A673 (cell line): ENCODE results near the gene STEAP3. TPM values are rescaled to one million over a fixed set of nuclear protein-coding genes. Genes with fewer than 3 reads are reported as not detected.
A peak's percentile ranks its signal among the peaks of the same experiment; 100 is the strongest.

Experiments
- Bru-seq: library from RNA; stranded (reverse); fragments of 400-500 nt; gene quantifications from one replicate; lab custom pipeline; 2021; lab: Mats Ljungman, UMichigan
- BruChase-seq, 2 experiments: library from RNA; stranded (reverse); fragments of 400-500 nt; gene quantifications; one replicate each; lab custom pipeline; 2021; lab: Mats Ljungman, UMichigan
- BruUV-seq: library from RNA; stranded (reverse); fragments of 400-500 nt; replicated peaks from 2 replicates; lab custom pipeline; 2021; lab: Mats Ljungman, UMichigan
- CTCF ChIA-PET: fragments of 300-600 bp; sonication (Branson Sonifier 250); formaldehyde crosslinking; loops from one replicate; lab custom pipeline; 2022; ENCODE audit warnings: antibody characterized with exemption; lab: Charles Lee
- POLR2A ChIA-PET: fragments of 300-600 bp; sonication (Branson Sonifier 250); formaldehyde crosslinking; loops from one replicate; lab custom pipeline; 2022; ENCODE audit warnings: antibody characterized with exemption; ENCODE audit not compliant: low non-redundant PET; lab: Charles Lee
- DNase-seq: peaks from one replicate; pipeline ENCODE4 v3.0.0-alpha.2; 2015; ENCODE audit warnings: low spot score
- H3K27ac ChIP-seq: fragments of 200-600 bp; sonication (generic); 2 replicates; pipeline ENCODE4 v1.5.1; 2016; ENCODE audit warnings: mixed run types, low read depth, mild to moderate bottlenecking, mixed read lengths, antibody characterized with exemption, low read length; ENCODE audit not compliant: poor library complexity, severe bottlenecking
- H3K27me3 ChIP-seq: fragments of 200-600 bp; sonication (generic); replicated peaks from 2 replicates; pipeline ENCODE4 v1.6.1; 2017; ENCODE audit warnings: mixed run types, low read depth, mild to moderate bottlenecking, mixed read lengths, antibody characterized with exemption, low read length; ENCODE audit not compliant: insufficient read depth, poor library complexity
- H3K36me3 ChIP-seq: fragments of 200-600 bp; sonication (generic); 2 replicates; pipeline ENCODE4 v1.6.1; 2016; ENCODE audit warnings: mixed run types, mild to moderate bottlenecking, mixed read lengths, antibody characterized with exemption, low read length; ENCODE audit not compliant: insufficient read depth, poor library complexity, severe bottlenecking
- H3K4me1 ChIP-seq: fragments of 200-600 bp; sonication (generic); 2 replicates; pipeline ENCODE4 v1.6.1; 2017; ENCODE audit warnings: mixed run types, mild to moderate bottlenecking, mixed read lengths, antibody characterized with exemption, low read length; ENCODE audit not compliant: insufficient read depth, poor library complexity, severe bottlenecking
- H3K4me3 ChIP-seq: fragments of 200-600 bp; sonication (generic); 2 replicates; pipeline ENCODE4 v1.5.1; 2016; ENCODE audit warnings: low read depth, mixed run types, mild to moderate bottlenecking, mixed read lengths, low read length; ENCODE audit not compliant: poor library complexity, severe bottlenecking
- H3K9me3 ChIP-seq: fragments of 200-600 bp; sonication (generic); 2 replicates; pipeline ENCODE4 v1.6.1; 2016; ENCODE audit warnings: mixed run types, low read depth, mild to moderate bottlenecking, mixed read lengths, antibody characterized with exemption, low read length; ENCODE audit not compliant: poor library complexity, severe bottlenecking
- CTCF ChIP-seq: fragments of 300-800, 200-600 bp; sonication (generic); conservative IDR thresholded peaks from 2 replicates; pipeline ENCODE4 v1.5.1; 2017; ENCODE audit warnings: low read depth, mild to moderate bottlenecking, antibody characterized with exemption, low read length, moderate library complexity, mixed read lengths
- EZH2 ChIP-seq: fragments of 200-600 bp; sonication (generic); IDR thresholded peaks from 2 replicates; pipeline ENCODE4 v1.6.1; 2017; ENCODE audit warnings: borderline replicate concordance, low read depth, mild to moderate bottlenecking, mixed read lengths, antibody characterized with exemption, low read length; ENCODE audit not compliant: poor library complexity, severe bottlenecking
- intact Hi-C: fragments of 100-400 bp; cut with micrococcal nuclease; formaldehyde crosslinking; loops from one replicate; pipeline ENCODE4 v1.10.0; 2022; ENCODE audit not compliant: unreplicated experiment
- long read RNA-seq: library from polyadenylated mRNA; stranded (forward); transcript quantifications from one replicate; pipeline ENCODE4 v2.0.0, GENCODE V29; 2022
- total RNA-seq: library from RNA; stranded (reverse); gene quantifications from 2 replicates; pipeline ENCODE4 v1.2.3, GENCODE V29; 2021

The STEAP3 gene
- total RNA-seq: 19.3 and 20.3 TPM in 2 replicates
- percentile 64 among the genes with signal in this experiment for Bru-seq, nascent RNA
- percentile 60 among the genes with signal in this experiment for BruChase-seq, experiment 1, labeled RNA remaining after a 2-hour chase
- BruChase-seq, experiment 2, labeled RNA remaining after a 6-hour chase: percentile 64 among the genes with signal in this experiment
- long read RNA-seq, full-length matches to known transcripts: 29 of 34 reads
- long read RNA-seq, partial matches to known transcripts: 3 of 34 reads
- long read RNA-seq, other reads (novel, unspliced or antisense): 2 of 34 reads

GRCh38 chr2:119223521-119224390 is at the start of gene STEAP3:
Gene STEAP3 (plus strand): TSS chr2:119223834. CDS start chr2:119231013, 7,179 bp downstream.
- peaks cover 19% of the 10 kb centered on the region for H3K4me1 ChIP-seq
- CTCF ChIA-PET: no interaction called here
- H3K4me3 ChIP-seq: peak within 1 kb of the TSS; percentile 58
- H3K36me3 ChIP-seq: no peaks in the 10 kb centered on the region
- POLR2A ChIA-PET: no interaction called here
- intact Hi-C loops: no loop called here
- no peaks in the 10 kb centered on the region for H3K9me3 ChIP-seq
- no peaks in the 10 kb centered on the region for H3K27me3 ChIP-seq
- peak; percentile 32 for DNase-seq
- H3K27ac ChIP-seq: peak within 1 kb of the TSS; percentile 64
- no peak for TF ChIP-seq CTCF
- no peak for TF ChIP-seq EZH2
- BruUV-seq: no TSS peak

GRCh38 chr2:119174216-119174992 is 49.2 kb upstream of the STEAP3 start:
- DNase-seq: peak; percentile 76
- ChIA-PET CTCF (interaction anchor here (0.5 to 1.6 kb wide), 2 partner anchors 52 to 293 kb away, joined by 3 to 4 read pairs; no protein-coding TSS in a partner anchor), POLR2A (no interaction called here)
- Histone ChIP-seq H3K27me3 (no peaks in the 10 kb centered on the region), H3K9me3 (no peaks in the 10 kb centered on the region), H3K27ac (no peak overlapping the region), H3K36me3 (no peaks in the 10 kb centered on the region), H3K4me3 (no peak overlapping the region), H3K4me1 (no peaks in the 10 kb centered on the region)
- BruUV-seq: no TSS peak
- TF ChIP-seq CTCF (peak; percentile 93), EZH2 (no peak)
- intact Hi-C loops: loop anchor here (5.0 kb wide), 1 partner anchor 162 kb away; no protein-coding TSS in a partner anchor

- no peak for DNase-seq
- H3K27me3 ChIP-seq: no peaks in the 10 kb centered on the region
- POLR2A ChIA-PET: no interaction called here
- no peaks in the 10 kb centered on the region for H3K4me1 ChIP-seq
- intact Hi-C loops: loop anchor here (5.0 kb wide), 2 partner anchors 163 to 293 kb away; no protein-coding TSS in a partner anchor
- CTCF ChIA-PET: interaction anchor here (1.6 kb wide), 1 partner anchor 293 kb away, joined by 4 read pairs; no protein-coding TSS in a partner anchor
- no peak overlapping the region for H3K27ac ChIP-seq
- TF ChIP-seq EZH2 (no peak), CTCF (no peak)
- H3K36me3 ChIP-seq: no peaks in the 10 kb centered on the region
- H3K4me3 ChIP-seq: no peak overlapping the region
- no peaks in the 10 kb centered on the region for H3K9me3 ChIP-seq
- BruUV-seq: no TSS peak
Observed at GRCh38 chr2:119174993-119175347, 48.7 kb upstream of the STEAP3 start.
